Measurements from ENCODE around the gene MPG.

DNA sequence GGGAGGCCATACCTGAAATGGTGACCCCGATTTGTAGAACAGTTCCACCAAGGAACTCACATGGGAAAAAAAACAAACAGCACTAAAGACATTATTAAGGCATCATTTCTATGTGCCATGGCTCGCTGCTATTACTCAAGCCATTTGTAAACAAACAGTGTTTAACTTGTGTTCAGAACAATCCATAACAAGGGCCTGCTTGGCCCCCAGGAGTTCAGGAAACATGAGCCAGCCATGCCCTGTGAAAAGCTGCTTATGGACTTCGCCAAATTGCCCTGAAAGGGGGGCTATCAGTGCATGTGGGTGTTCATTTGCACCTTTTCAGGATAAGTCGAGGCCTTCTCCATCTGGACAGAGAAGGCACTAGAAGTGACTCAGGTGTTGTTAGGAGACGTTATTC, 32.6 kb upstream of the MPG start:
- TF ChIP-seq, protein P1, sequence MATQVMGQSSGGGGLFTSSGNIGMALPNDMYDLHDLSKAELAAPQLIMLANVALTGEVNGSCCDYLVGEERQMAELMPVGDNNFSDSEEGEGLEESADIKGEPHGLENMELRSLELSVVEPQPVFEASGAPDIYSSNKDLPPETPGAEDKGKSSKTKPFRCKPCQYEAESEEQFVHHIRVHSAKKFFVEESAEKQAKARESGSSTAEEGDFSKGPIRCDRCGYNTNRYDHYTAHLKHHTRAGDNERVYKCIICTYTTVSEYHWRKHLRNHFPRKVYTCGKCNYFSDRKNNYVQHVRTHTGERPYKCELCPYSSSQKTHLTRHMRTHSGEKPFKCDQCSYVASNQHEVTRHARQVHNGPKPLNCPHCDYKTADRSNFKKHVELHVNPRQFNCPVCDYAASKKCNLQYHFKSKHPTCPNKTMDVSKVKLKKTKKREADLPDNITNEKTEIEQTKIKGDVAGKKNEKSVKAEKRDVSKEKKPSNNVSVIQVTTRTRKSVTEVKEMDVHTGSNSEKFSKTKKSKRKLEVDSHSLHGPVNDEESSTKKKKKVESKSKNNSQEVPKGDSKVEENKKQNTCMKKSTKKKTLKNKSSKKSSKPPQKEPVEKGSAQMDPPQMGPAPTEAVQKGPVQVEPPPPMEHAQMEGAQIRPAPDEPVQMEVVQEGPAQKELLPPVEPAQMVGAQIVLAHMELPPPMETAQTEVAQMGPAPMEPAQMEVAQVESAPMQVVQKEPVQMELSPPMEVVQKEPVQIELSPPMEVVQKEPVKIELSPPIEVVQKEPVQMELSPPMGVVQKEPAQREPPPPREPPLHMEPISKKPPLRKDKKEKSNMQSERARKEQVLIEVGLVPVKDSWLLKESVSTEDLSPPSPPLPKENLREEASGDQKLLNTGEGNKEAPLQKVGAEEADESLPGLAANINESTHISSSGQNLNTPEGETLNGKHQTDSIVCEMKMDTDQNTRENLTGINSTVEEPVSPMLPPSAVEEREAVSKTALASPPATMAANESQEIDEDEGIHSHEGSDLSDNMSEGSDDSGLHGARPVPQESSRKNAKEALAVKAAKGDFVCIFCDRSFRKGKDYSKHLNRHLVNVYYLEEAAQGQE (IDR thresholded peaks at IDR 0.05; ENCODE audit: unreplicated experiment): no peak
- TF ChIP-seq EZH2 (IDR thresholded peaks at IDR 0.05; ENCODE audit: low read depth, unreplicated experiment): no peak
- TF ChIP-seq, protein P2, sequence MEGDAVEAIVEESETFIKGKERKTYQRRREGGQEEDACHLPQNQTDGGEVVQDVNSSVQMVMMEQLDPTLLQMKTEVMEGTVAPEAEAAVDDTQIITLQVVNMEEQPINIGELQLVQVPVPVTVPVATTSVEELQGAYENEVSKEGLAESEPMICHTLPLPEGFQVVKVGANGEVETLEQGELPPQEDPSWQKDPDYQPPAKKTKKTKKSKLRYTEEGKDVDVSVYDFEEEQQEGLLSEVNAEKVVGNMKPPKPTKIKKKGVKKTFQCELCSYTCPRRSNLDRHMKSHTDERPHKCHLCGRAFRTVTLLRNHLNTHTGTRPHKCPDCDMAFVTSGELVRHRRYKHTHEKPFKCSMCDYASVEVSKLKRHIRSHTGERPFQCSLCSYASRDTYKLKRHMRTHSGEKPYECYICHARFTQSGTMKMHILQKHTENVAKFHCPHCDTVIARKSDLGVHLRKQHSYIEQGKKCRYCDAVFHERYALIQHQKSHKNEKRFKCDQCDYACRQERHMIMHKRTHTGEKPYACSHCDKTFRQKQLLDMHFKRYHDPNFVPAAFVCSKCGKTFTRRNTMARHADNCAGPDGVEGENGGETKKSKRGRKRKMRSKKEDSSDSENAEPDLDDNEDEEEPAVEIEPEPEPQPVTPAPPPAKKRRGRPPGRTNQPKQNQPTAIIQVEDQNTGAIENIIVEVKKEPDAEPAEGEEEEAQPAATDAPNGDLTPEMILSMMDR (conservative IDR thresholded peaks at IDR 0.05; ENCODE audit: low read depth in 2 of 2): no peak
- TF ChIP-seq POLR2AphosphoS5 (IDR thresholded peaks at IDR 0.05; ENCODE audit: low read depth): no peak
- TF ChIP-seq CREB1 (CRISPR knock-in tag; IDR thresholded peaks at IDR 0.05; ENCODE audit: low read depth): no peak
- TF ChIP-seq EZH2phosphoT487 (IDR thresholded peaks at IDR 0.05; ENCODE audit: unreplicated experiment): no peak
- no peak for TF ChIP-seq ZNF114 (CRISPR knock-in tag; IDR thresholded peaks at IDR 0.05)
- no peak for TF ChIP-seq JUNB (IDR thresholded peaks at IDR 0.05; ENCODE audit: unreplicated experiment)
- no peak for TF ChIP-seq STAT1 (IDR thresholded peaks at IDR 0.05; ENCODE audit: unreplicated experiment)
- TF ChIP-seq, protein P3, sequence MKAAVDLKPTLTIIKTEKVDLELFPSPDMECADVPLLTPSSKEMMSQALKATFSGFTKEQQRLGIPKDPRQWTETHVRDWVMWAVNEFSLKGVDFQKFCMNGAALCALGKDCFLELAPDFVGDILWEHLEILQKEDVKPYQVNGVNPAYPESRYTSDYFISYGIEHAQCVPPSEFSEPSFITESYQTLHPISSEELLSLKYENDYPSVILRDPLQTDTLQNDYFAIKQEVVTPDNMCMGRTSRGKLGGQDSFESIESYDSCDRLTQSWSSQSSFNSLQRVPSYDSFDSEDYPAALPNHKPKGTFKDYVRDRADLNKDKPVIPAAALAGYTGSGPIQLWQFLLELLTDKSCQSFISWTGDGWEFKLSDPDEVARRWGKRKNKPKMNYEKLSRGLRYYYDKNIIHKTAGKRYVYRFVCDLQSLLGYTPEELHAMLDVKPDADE (IDR thresholded peaks at IDR 0.05): no peak
- TF ChIP-seq, protein P4, sequence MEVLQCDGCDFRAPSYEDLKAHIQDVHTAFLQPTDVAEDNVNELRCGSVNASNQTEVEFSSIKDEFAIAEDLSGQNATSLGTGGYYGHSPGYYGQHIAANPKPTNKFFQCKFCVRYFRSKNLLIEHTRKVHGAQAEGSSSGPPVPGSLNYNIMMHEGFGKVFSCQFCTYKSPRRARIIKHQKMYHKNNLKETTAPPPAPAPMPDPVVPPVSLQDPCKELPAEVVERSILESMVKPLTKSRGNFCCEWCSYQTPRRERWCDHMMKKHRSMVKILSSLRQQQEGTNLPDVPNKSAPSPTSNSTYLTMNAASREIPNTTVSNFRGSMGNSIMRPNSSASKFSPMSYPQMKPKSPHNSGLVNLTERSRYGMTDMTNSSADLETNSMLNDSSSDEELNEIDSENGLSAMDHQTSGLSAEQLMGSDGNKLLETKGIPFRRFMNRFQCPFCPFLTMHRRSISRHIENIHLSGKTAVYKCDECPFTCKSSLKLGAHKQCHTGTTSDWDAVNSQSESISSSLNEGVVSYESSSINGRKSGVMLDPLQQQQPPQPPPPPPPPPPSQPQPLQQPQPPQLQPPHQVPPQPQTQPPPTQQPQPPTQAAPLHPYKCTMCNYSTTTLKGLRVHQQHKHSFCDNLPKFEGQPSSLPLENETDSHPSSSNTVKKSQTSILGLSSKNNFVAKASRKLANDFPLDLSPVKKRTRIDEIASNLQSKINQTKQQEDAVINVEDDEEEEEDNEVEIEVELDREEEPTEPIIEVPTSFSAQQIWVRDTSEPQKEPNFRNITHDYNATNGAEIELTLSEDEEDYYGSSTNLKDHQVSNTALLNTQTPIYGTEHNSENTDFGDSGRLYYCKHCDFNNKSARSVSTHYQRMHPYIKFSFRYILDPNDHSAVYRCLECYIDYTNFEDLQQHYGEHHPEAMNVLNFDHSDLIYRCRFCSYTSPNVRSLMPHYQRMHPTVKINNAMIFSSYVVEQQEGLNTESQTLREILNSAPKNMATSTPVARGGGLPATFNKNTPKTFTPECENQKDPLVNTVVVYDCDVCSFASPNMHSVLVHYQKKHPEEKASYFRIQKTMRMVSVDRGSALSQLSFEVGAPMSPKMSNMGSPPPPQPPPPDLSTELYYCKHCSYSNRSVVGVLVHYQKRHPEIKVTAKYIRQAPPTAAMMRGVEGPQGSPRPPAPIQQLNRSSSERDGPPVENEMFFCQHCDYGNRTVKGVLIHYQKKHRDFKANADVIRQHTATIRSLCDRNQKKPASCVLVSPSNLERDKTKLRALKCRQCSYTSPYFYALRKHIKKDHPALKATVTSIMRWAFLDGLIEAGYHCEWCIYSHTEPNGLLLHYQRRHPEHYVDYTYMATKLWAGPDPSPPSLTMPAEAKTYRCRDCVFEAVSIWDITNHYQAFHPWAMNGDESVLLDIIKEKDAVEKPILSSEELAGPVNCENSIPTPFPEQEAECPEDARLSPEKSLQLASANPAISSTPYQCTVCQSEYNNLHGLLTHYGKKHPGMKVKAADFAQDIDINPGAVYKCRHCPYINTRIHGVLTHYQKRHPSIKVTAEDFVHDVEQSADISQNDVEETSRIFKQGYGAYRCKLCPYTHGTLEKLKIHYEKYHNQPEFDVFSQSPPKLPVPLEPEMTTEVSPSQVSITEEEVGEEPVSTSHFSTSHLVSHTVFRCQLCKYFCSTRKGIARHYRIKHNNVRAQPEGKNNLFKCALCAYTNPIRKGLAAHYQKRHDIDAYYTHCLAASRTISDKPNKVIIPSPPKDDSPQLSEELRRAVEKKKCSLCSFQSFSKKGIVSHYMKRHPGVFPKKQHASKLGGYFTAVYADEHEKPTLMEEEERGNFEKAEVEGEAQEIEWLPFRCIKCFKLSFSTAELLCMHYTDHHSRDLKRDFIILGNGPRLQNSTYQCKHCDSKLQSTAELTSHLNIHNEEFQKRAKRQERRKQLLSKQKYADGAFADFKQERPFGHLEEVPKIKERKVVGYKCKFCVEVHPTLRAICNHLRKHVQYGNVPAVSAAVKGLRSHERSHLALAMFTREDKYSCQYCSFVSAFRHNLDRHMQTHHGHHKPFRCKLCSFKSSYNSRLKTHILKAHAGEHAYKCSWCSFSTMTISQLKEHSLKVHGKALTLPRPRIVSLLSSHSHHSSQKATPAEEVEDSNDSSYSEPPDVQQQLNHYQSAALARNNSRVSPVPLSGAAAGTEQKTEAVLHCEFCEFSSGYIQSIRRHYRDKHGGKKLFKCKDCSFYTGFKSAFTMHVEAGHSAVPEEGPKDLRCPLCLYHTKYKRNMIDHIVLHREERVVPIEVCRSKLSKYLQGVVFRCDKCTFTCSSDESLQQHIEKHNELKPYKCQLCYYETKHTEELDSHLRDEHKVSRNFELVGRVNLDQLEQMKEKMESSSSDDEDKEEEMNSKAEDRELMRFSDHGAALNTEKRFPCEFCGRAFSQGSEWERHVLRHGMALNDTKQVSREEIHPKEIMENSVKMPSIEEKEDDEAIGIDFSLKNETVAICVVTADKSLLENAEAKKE (CRISPR knock-in tag; IDR thresholded peaks at IDR 0.05): no peak
- no peak for TF ChIP-seq NANOG (IDR thresholded peaks at IDR 0.05; ENCODE audit: borderline replicate concordance)
- TF ChIP-seq ZNF331 (CRISPR knock-in tag; IDR thresholded peaks at IDR 0.05; ENCODE audit: low read depth): no peak

All from GM23338 (cell line).